ENCODE data around the gene FAP. TPM values are rescaled to one million over a fixed set of nuclear protein-coding genes. Genes with fewer than 3 reads are reported as not detected.

FAP gene
- total RNA-seq, 1 experiment from 2014 or later, result not detected

- Histone ChIP-seq H3K9me3 (ENCODE audit: low read length) (no peaks in the 10 kb centered on the region), H3K27ac (ENCODE audit: low read length) (no peak overlapping the region), H2AFZ (ENCODE audit: low read length) (no peak overlapping the region), H3K4me2 (ENCODE audit: low read length) (no peak overlapping the region), H3K36me3 (ENCODE audit: low read depth, low read length) (no peaks in the 10 kb centered on the region), H3K27me3 (ENCODE audit: low read length) (no peaks in the 10 kb centered on the region), H3K9ac (ENCODE audit: low read length) (no peak overlapping the region), H3K79me2 (ENCODE audit: low read length) (no peaks in the 10 kb centered on the region), H3K4me3 (ENCODE audit: low read length) (no peak overlapping the region), H4K20me1 (ENCODE audit: low read length) (no peaks in the 10 kb centered on the region), H3F3A (ENCODE audit: low read length, unreplicated experiment) (peaks cover 5% of the 10 kb centered on the region), H3K9me2 (replicated peaks; ENCODE audit: low read length) (no peaks in the 10 kb centered on the region), H3K4me1 (ENCODE audit: insufficient read depth, low read length) (peaks cover 27% of the 10 kb centered on the region)
- no peak for TF ChIP-seq EZH2 (IDR thresholded peaks at IDR 0.05; ENCODE audit: low read length, unreplicated experiment)
- no peak for TF ChIP-seq CTCF (conservative IDR thresholded peaks at IDR 0.05; ENCODE audit: low read depth, low read length)
- TF ChIP-seq EZH2phosphoT487 (IDR thresholded peaks at IDR 0.05; ENCODE audit: borderline replicate concordance, low read length), result no peak
- intact Hi-C loops (cut with micrococcal nuclease), result no loop called here
- ATAC-seq (no peak), DNase-seq (no peak)
- no TSS peak for BruUV-seq (replicated peaks)
- POLR2A ChIA-PET (ENCODE audit: unreplicated experiment), result no interaction called here
- CTCF ChIA-PET, result no interaction called here
These were observed 41.0 kb downstream of the FAP start for GRCh38 chr2:162202203-162202602.

- Histone ChIP-seq H3K4me2 (ENCODE audit: low read length) (peak overlapping the region; percentile 25; the same call in 1 of the 2 replicates), H3K27ac (ENCODE audit: low read length) (no peak overlapping the region), H3K4me3 (ENCODE audit: low read length) (no peak overlapping the region), H3F3A (ENCODE audit: low read length, unreplicated experiment) (peaks cover 9% of the 10 kb centered on the region), H4K20me1 (ENCODE audit: low read length) (no peaks in the 10 kb centered on the region), H3K36me3 (ENCODE audit: low read depth, low read length) (no peaks in the 10 kb centered on the region), H3K9ac (ENCODE audit: low read length) (no peak overlapping the region), H3K9me2 (replicated peaks; ENCODE audit: low read length) (no peaks in the 10 kb centered on the region), H3K4me1 (ENCODE audit: insufficient read depth, low read length) (peaks cover 40% of the 10 kb centered on the region), H3K79me2 (ENCODE audit: low read length) (no peaks in the 10 kb centered on the region), H3K27me3 (ENCODE audit: low read length) (no peaks in the 10 kb centered on the region), H3K9me3 (ENCODE audit: low read length) (no peaks in the 10 kb centered on the region), H2AFZ (ENCODE audit: low read length) (no peak overlapping the region)
- no peak for TF ChIP-seq CTCF (conservative IDR thresholded peaks at IDR 0.05; ENCODE audit: low read depth, low read length)
- TF ChIP-seq EZH2 (IDR thresholded peaks at IDR 0.05; ENCODE audit: low read length, unreplicated experiment), result no peak
- TF ChIP-seq EZH2phosphoT487 (IDR thresholded peaks at IDR 0.05; ENCODE audit: borderline replicate concordance, low read length), result no peak
- CTCF ChIA-PET, result no interaction called here
- DNase-seq (peak; percentile 55), ATAC-seq (peak; percentile 21)
- BruUV-seq (replicated peaks), result no TSS peak
- intact Hi-C loops (cut with micrococcal nuclease), result no loop called here
- POLR2A ChIA-PET (ENCODE audit: unreplicated experiment), result no interaction called here
These were observed 42.6 kb downstream of the FAP start for GRCh38 chr2:162200636-162201035.

- H3K4me3 ChIP-seq (ENCODE audit: low read length), result no peak overlapping the region
- no peak overlapping the region for H3K4me2 ChIP-seq (ENCODE audit: low read length)
- CTCF ChIA-PET, result no interaction called here
- no peak overlapping the region for H3K9ac ChIP-seq (ENCODE audit: low read length)
- H3K79me2 ChIP-seq (ENCODE audit: low read length), result no peaks in the 10 kb centered on the region
- TF ChIP-seq EZH2phosphoT487 (IDR thresholded peaks at IDR 0.05; ENCODE audit: borderline replicate concordance, low read length) (no peak), EZH2 (IDR thresholded peaks at IDR 0.05; ENCODE audit: low read length, unreplicated experiment) (no peak), CTCF (conservative IDR thresholded peaks at IDR 0.05; ENCODE audit: low read depth, low read length) (no peak)
- H4K20me1 ChIP-seq (ENCODE audit: low read length), result no peaks in the 10 kb centered on the region
- H3K27ac ChIP-seq (ENCODE audit: low read length), result no peak overlapping the region
- H2AFZ ChIP-seq (ENCODE audit: low read length), result no peak overlapping the region
- no peaks in the 10 kb centered on the region for H3K9me3 ChIP-seq (ENCODE audit: low read length)
- peaks cover 9% of the 10 kb centered on the region for H3F3A ChIP-seq (ENCODE audit: low read length, unreplicated experiment)
- no peaks in the 10 kb centered on the region for H3K27me3 ChIP-seq (ENCODE audit: low read length)
- no peak for ATAC-seq
- H3K4me1 ChIP-seq (ENCODE audit: insufficient read depth, low read length), result peaks cover 40% of the 10 kb centered on the region
- no peaks in the 10 kb centered on the region for H3K9me2 ChIP-seq (replicated peaks; ENCODE audit: low read length)
- intact Hi-C loops (cut with micrococcal nuclease), result no loop called here
- H3K36me3 ChIP-seq (ENCODE audit: low read depth, low read length), result no peaks in the 10 kb centered on the region
- POLR2A ChIA-PET (ENCODE audit: unreplicated experiment), result no interaction called here
- DNase-seq, result no peak
- no TSS peak for BruUV-seq (replicated peaks)
These were observed 43.3 kb downstream of the FAP start for GRCh38 chr2:162199913-162200312.
